Activated T-cell treated with anti-CD3 and anti-CD28 coated beads, Interleukin-2, amount 50 U/mL, for 24 hours (primary cell): ENCODE measurements around the gene ASPG.

Source experiments
- DNase-seq: peaks from one replicate; pipeline ENCODE4 v3.0.0-alpha.2; 2020
- H3K27ac Mint-ChIP-seq: 2 replicates; pipeline ENCODE4 v1.8.0; 2020; ENCODE audit warnings: mild to moderate bottlenecking, mixed read lengths
- H3K27me3 Mint-ChIP-seq: 2 replicates; pipeline ENCODE4 v1.8.0; 2020; ENCODE audit warnings: mixed read lengths
- H3K36me3 Mint-ChIP-seq: 2 replicates; pipeline ENCODE4 v1.8.0; 2020; ENCODE audit warnings: low read depth, mixed read lengths
- H3K4me1 Mint-ChIP-seq: 2 replicates; pipeline ENCODE4 v1.8.0; 2020; ENCODE audit warnings: low read depth, mixed read lengths
- H3K4me3 Mint-ChIP-seq: 2 replicates; pipeline ENCODE4 v1.8.0; 2020; ENCODE audit warnings: mild to moderate bottlenecking, moderate library complexity, mixed read lengths
- H3K9me3 Mint-ChIP-seq: 2 replicates; pipeline ENCODE4 v1.8.0; 2020; ENCODE audit warnings: mixed read lengths

Gene ASPG

DNA sequence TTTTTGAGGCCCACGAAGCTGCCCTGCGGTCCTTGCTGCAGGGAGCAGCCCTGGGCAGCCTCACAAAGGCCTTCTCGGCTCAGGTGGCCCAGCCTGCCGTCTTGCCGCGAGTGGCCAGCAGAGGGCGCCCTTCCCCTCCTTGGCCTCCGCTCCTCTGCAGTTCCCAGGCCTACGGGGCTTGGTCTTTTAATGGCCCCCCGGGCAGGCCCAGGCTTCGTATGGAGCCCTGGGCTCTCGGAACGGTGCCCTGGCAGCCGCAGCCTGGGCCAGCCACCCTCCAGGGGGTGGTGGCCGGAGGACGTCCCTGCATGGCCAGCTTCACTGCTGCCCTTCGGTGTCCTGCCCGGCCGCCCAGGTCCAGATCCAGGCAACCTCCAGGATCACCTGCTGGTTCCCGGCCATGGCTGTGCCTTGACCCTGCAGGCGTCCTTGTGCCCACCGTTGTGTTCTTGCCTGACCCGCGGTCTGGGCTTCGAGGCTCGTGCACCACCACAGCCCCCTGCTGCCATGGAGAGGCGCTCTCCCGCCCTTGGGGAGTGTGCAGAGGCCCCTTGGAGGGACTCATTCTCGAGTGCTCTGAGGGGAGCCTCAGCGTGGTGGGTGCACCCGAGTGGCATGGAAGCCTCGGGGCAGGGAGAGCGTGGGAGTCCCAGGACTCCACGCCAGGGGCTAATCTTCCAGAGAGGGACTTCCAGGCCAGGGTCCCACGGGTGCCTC, 9.4 kb downstream of the ASPG start:
- Mint-ChIP-seq H3K4me1 (peaks cover 3% of the 10 kb centered on the region), H3K27me3 (no peaks in the 10 kb centered on the region), H3K9me3 (no peaks in the 10 kb centered on the region), H3K4me3 (no peak overlapping the region), H3K27ac (peak overlapping the region; percentile 18), H3K36me3 (no peaks in the 10 kb centered on the region)
- DNase-seq, result peak; percentile 86

DNA sequence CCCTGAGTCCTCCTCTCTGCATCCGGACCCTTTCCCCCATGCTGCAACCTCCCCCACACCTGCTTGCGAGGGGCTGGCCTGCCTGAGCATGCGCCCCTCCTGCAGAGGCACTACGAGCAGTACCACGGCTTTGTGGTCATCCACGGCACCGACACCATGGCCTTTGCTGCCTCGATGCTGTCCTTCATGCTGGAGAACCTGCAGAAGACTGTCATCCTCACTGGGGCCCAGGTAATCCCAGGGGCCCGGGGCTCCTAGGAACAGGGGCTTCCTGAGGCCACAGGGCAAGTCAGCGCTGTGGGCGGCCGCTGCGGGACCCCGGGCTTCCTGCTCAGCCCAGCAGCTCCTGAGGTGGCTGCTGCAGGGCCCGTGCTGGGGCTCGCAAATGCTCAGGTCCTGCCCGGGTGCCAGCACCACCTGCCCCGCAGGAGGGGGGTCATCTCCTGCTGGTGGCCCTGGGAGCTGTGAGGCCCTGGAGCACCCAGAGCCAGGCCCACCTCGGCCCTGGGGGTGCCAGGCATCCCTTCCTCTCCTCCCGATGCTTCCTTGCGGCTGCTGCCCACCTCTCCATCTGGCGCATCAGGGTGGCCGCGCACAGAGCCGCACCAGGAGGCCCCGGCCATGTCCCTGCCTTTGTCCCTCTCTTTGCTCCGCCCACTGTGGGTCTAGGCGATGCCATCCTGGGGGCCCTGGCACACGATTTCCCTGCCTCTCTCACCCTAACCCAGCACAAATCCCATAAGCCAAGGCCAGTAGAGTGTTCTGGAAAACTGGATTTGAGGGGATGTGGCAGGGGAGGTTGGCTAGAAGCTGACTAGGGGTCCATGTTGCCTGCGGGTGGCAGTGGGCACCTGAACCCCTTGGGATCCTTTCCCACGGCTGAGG, 10.2 kb downstream of the ASPG start:
- no peak for DNase-seq
- Mint-ChIP-seq H3K4me3 (no peak overlapping the region), H3K27me3 (no peaks in the 10 kb centered on the region), H3K4me1 (peaks cover 3% of the 10 kb centered on the region), H3K9me3 (no peaks in the 10 kb centered on the region), H3K27ac (no peak overlapping the region), H3K36me3 (no peaks in the 10 kb centered on the region)

DNA sequence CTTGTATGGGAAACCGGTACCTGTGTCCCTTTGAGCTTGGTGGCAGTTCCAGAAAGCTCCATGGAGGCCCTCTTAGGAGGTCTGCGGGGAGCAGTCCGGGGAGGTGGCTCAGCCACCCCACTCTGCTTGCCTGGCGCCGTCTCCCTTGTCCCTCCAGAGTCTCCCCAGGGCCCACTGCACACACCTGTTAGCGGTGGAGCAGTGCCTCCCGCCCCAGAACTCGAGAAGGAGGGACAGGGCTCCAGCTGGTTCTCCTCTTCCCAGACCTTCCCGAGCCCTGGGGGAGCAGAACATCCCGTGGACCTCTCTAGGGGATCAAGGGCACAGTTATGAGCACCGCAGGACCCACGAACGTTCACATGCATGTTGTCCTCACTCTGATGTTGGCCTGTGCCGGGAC, 10.8 kb downstream of the ASPG start:
- no peaks in the 10 kb centered on the region for H3K27me3 Mint-ChIP-seq
- no peaks in the 10 kb centered on the region for H3K9me3 Mint-ChIP-seq
- no peak overlapping the region for H3K27ac Mint-ChIP-seq
- H3K4me3 Mint-ChIP-seq, result no peak overlapping the region
- peaks cover 3% of the 10 kb centered on the region for H3K4me1 Mint-ChIP-seq
- H3K36me3 Mint-ChIP-seq, result no peaks in the 10 kb centered on the region
- no peak for DNase-seq

DNA sequence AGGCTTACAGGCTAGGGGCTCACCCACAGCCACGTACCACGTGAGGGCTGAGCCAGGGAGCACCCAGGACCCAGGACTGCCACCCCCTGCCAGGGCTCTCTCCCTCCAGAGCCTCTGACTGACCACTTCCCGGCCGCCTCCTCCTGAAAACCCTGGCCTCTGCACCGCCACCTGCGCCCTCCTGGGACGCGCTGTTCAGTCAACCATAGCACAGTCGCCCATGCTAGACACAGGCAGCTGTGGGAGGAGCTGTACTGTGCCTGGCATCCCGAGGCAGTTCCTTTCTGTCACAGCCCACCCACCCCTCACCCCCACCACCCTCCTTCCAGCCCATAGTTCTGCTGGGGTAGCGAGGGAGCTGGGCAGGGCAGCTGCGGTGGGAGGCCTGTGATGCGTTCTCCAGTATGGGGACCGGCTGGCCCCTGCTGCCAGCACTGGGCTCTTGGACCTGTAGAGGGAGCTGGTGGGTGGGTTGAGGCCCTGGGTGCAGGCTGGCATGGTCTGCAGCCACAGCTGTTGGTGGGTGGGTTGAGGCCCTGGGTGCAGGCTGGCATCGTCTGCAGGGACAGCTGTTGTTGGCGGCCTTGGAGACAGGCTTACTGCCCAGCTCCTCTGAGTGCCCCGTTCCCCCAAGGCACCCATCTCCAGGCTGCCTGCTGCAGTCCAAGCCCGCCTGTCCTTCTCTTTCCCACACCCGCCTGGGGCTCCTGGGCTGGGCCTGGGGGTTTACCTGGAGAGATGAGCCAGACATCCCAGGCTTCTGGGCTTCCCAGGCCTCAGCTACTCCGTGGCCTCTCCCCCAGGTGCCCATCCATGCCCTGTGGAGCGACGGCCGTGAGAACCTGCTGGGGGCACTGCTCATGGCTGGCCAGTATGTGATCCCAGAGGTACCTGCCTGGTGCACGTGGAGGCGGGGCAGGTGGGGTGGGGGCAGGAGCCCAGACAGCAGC, 11.5 kb downstream of the ASPG start:
- H3K9me3 Mint-ChIP-seq, result no peaks in the 10 kb centered on the region
- H3K4me3 Mint-ChIP-seq, result no peak overlapping the region
- no peaks in the 10 kb centered on the region for H3K27me3 Mint-ChIP-seq
- DNase-seq, result no peak
- H3K36me3 Mint-ChIP-seq, result no peaks in the 10 kb centered on the region
- H3K27ac Mint-ChIP-seq, result no peak overlapping the region
- H3K4me1 Mint-ChIP-seq, result peaks cover 3% of the 10 kb centered on the region

DNA sequence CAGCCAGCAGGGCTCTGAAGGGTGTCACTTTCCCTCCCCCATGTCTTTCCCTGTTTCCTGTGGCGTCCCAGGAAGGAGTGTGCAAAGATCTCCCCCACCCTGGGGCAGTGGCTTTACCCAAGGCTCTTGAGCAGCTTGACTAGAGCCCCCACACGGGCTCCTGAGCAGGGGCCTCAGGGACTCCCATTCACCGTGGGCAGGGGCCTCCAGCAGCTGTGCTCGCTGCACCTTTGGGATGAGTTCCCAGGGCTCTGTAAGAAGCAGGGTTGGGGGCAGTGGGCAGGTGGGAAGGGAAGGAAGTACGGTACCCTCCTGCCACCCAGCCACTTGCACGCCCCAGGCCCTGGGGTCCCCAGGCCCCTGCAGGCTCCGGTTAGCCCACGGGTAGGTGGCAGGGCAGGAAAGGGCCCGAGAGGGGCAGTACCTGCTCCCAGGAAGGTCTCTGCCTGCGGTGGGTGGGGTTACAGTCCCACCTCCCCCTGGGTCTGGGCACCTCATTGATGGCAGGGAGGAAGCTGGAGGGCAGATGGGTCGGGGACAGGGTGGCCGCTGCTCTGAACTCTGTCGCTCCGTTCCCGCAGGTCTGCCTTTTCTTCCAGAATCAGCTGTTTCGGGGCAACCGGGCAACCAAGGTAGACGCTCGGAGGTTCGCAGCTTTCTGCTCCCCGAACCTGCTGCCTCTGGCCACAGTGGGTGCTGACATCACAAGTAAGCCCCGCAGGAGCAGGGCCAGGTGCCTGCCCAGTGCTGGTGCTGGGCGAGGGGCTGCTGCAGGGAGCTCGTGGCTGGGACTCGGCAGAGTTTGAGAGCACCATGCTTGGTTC, 13.0 kb downstream of the ASPG start:
- no peak for DNase-seq
- H3K4me3 Mint-ChIP-seq, result no peak overlapping the region
- H3K9me3 Mint-ChIP-seq, result no peaks in the 10 kb centered on the region
- H3K36me3 Mint-ChIP-seq, result no peaks in the 10 kb centered on the region
- H3K27ac Mint-ChIP-seq, result no peak overlapping the region
- peaks cover 3% of the 10 kb centered on the region for H3K4me1 Mint-ChIP-seq
- H3K27me3 Mint-ChIP-seq, result no peaks in the 10 kb centered on the region

DNA sequence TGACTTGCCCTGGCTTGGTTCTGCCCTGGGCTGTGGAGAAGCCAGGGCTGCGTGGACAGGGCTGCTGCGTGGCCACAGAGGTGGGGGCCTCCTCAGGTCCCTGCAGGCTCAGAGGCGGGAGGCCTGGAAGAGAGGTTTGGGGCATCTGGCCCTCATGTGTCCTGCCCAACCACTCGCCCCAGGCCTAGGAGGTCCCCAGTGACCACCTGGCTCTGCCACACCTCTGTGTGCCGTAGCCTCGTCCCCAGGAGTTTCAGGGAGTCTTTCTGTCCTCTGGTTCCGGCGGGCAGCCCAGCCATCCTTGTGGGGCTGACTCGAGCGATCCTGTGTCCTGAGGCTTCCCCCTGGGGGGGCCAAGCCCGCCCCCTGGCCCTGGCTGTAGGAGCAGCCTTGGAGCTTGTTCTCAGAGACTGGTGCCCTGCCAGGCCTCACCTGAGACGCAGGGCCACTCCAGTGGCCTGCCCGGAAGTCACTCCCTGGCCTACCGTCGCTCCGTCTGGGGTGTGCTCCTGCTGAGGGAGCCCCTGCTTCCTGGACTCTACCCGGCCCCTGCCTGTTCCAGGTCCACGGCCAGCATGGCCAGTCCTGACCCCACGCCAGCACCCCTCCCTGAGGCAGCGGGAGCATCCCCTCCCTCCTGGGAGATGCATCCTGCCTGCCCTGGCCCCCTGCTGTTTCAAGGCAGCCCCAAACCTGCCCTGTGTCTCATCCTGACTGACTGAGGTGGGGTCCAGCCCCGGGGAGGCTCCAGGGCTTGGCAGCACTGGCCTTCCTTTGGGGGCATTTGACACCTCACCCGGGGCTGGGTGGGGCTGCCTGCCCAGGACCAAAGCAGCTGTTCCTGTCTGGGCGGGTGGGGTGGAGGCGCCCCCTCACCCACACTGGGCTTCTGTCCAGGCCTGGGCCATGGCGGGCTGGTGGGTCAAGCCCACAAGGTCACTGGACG, 13.9 kb downstream of the ASPG start:
- Mint-ChIP-seq H3K4me1 (peaks cover 2% of the 10 kb centered on the region), H3K27ac (no peak overlapping the region), H3K27me3 (no peaks in the 10 kb centered on the region), H3K9me3 (no peaks in the 10 kb centered on the region), H3K36me3 (no peaks in the 10 kb centered on the region), H3K4me3 (no peak overlapping the region)
- DNase-seq, result no peak

DNA sequence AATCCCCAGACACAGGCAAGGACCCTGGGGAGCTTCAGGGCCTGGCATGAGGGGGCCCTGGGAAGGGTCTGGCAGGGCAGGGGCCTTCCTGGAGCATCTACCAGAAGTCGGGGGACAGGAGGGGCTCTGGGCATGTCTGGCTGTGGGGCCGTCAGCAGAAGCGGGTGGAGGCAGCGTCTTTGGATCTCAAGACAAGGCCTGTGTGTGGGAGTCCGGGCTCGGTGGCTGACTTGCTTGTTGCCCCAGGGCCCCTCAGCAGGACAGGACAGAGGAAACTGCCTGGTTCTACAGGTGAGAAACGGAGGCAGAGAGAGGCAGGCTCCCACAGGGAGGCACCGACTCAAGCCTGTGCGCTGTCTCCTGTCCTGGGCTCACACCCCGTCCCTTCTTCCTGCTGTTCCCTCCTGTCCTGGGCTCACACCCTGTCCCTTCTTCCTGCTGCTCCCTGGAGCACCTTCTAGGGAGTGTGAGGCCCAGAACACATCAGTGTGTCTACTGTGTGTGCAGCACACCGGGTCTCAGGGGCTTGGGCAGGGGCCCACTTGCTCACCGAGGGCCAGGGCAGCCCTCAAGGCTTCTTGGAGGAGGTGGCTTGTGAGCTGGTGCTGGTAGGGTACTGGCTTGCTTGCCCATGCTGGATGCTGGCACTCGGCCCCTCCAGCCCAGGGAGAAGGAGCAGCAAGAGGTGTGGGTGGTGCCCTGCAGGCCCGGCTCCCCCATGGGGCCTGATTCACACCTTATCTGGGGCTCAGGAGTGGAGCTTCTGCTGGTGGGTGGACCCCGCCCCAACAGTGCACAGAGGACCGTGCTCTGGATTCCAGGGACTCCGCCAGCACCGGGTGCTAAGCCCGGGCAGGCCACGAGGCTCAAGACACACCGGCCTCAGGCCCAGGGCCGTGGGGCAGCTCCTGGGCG, 14.9 kb downstream of the ASPG start:
- H3K27ac Mint-ChIP-seq, result no peak overlapping the region
- no peaks in the 10 kb centered on the region for H3K4me1 Mint-ChIP-seq
- H3K4me3 Mint-ChIP-seq, result no peak overlapping the region
- H3K9me3 Mint-ChIP-seq, result no peaks in the 10 kb centered on the region
- DNase-seq, result no peak
- H3K27me3 Mint-ChIP-seq, result no peaks in the 10 kb centered on the region
- no peaks in the 10 kb centered on the region for H3K36me3 Mint-ChIP-seq

DNA sequence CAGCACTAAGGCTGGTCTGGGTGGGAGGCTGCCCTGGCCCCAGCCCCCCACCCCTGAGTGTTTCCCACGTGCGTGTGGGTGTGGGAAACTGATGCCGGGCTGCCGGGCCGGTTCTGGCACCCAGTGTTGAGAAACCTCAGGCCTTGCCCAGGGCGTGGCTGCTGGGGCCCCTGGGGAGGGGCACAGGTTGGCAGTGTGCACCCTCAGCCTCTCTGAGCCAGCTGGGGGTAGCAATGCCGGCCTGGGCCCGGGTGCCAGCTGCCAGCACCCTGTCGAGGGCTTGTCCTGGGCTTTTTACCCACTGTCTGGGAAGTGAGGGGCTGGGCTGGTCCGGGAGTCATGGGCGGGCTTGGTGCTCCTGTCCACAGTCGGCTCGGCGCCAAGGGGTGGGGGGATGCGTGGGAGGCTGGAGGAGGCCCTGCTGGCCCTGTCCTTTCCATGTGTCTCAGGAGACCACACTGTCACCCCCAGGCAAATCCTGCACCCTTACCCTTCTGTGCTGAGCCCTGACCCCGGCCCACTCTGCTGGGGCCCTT, 15.7 kb downstream of the ASPG start:
- no peaks in the 10 kb centered on the region for H3K27me3 Mint-ChIP-seq
- H3K4me1 Mint-ChIP-seq, result no peaks in the 10 kb centered on the region
- H3K9me3 Mint-ChIP-seq, result no peaks in the 10 kb centered on the region
- no peak overlapping the region for H3K27ac Mint-ChIP-seq
- no peak for DNase-seq
- H3K4me3 Mint-ChIP-seq, result no peak overlapping the region
- H3K36me3 Mint-ChIP-seq, result no peaks in the 10 kb centered on the region

DNA sequence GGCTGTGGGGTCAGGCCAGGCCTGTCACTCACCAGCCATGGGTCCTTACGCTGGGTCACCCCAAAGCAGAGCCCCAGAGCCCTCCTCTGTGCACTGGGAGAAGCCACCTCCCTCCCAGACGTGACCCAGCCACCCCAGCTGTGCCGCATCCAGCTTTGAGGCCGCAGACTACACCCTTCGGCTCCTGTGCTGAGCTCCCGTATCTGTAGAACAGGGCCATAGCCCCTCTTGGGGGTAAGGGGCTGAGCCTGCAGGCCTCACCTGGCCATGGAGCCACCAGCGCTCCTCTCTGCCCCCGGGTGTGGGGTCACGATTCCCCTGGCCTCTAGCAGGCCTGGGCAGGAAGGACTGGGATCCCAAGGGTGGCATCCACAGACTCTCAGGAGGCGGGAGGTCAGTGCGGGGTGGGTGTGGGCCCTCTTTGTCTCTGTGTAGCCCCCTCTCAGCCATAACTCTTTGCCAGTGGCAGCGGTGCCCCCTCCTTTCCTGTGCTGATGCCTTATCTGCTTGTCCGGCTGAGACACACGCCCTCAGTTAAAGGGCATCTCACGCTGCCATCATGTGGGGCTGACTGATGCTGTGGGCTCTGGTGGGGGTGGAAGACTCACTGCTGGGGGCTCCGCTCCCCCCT, 16.3 kb downstream of the ASPG start:
- no peaks in the 10 kb centered on the region for H3K27me3 Mint-ChIP-seq
- no peak overlapping the region for H3K4me3 Mint-ChIP-seq
- no peak for DNase-seq
- no peaks in the 10 kb centered on the region for H3K4me1 Mint-ChIP-seq
- no peaks in the 10 kb centered on the region for H3K36me3 Mint-ChIP-seq
- H3K9me3 Mint-ChIP-seq, result no peaks in the 10 kb centered on the region
- H3K27ac Mint-ChIP-seq, result no peak overlapping the region

DNA sequence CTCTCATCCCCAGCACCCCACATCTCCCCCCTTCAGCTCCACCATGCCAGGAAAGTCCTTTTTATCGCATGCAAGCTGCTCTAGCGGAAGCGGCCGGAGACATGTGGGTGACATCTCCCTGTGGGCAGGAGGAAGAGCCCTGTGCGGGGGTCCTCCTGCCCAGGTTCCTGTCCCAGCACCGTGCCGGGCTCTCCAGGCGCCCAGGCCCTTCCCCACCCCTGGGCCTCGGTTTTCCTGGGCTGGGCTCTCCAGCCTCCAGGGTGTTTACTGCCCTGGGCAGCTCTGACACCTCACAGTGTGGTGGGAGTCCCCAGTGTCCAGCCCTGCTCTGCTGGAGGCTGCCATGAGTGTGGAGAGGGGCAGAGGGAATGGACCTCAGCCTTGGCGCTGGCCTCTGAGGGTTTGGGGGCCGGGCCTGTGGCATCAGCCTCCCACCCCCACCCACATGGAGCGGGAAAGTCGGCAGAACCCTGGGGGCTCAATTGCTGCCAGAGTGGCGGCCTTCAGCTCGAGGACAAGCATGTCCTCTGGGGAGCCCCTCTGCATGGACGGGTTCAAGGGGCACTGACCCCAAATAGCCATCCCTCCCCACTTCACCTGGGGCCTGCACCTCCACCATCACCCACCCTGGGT, 16.9 kb downstream of the ASPG start:
- Mint-ChIP-seq H3K9me3 (no peaks in the 10 kb centered on the region), H3K4me1 (no peaks in the 10 kb centered on the region), H3K27ac (no peak overlapping the region), H3K4me3 (no peak overlapping the region), H3K27me3 (no peaks in the 10 kb centered on the region), H3K36me3 (no peaks in the 10 kb centered on the region)
- DNase-seq, result no peak

DNA sequence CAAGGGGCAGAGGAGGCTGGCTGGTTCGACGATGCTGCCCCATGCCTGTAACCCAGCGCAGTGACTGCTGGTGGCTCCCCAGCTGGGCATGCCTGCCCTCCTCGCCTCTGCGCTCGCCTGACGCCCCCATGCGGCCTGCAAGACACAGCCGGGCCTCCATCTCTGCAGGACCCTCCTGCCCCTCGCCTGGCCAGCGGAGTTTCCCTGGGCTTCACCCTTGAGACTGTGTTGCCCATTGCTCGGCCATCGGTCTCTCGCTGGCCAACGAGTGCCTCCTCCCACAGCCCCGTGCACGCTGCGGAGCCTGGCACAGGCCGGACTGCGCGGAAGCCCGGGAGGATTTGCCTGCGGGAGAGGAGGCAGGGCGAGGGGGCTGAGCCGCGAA, 17.6 kb downstream of the ASPG start:
- Mint-ChIP-seq H3K4me3 (no peak overlapping the region), H3K36me3 (no peaks in the 10 kb centered on the region), H3K27me3 (no peaks in the 10 kb centered on the region), H3K9me3 (no peaks in the 10 kb centered on the region), H3K4me1 (no peaks in the 10 kb centered on the region), H3K27ac (no peak overlapping the region)
- no peak for DNase-seq
